Right lung (tissue), 5 donors: ENCODE results near the gene LRRC37A3. TPM values are rescaled to one million over a fixed set of nuclear protein-coding genes. Genes with fewer than 3 reads are reported as not detected.
"Not testable (repeated sequence)": the region's sequence is repeated elsewhere in the genome, so short reads cannot be mapped to it uniquely, and the experiment has no call there.

Experiments used
- DNase-seq, 2 donors: peaks; one replicate each; pipeline ENCODE4 v3.0.0-alpha.2; 2013
- polyA plus RNA-seq, 5 donors: library from polyadenylated mRNA; unstranded; fragments of 120-200 nt; gene quantifications; one replicate each; pipeline versions ENCODE4 v1.2.1 to v1.2.3, GENCODE V29; 2013; ENCODE audit warnings: inconsistent platforms in 1 of 5, low replicate concordance in 1 of 5; ENCODE audit not compliant: insufficient read length in 5 of 5, insufficient read depth in 1 of 5

Gene LRRC37A3
- polyA plus RNA-seq, 5 donors: 16.5 to 41.9 (median 27.7) TPM

DNA sequence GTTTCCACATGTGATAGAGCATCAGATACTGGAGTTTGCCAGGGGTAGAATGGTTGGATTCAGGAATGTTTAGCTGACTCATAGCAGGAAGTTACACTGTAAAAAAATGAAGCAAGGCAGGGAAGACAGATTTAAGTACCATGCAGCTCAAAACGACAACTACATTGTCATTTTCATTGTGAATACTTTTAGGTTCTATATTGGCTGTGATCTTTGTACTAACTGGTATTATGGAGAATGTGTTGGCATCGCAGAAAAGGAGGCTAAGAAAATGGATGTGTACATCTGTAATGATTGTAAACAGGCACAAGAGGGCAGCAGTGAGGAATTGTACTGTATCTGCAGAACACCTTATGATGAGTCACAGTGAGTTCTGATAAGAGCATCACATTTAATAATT lies 8.2 kb upstream of the LRRC37A3 start:
- DNase-seq: peak; percentile 26 to 36

GRCh38 chr17:64926430-64926829 lies 7.2 kb upstream of the LRRC37A3 start:
- DNase-seq: not testable (repeated sequence)

DNA sequence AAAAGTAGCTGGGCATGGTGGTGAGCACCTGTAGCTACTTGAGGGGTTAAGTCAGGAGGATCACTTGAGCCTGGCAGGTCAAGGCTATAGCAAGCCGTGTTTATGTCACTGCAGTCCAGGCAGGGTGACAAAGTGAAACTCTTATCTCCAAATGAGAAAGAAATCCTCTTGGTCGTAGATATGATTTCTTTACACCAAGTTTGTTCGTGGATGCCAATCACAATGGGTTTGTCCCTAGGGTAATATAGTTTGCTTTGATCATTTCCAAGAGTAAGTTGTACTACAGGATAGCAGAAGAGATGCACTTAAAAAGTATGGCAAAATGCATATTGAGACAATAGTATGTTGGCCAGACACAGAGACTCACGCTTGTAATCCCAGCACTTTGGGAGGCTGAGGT lies 6.0 kb upstream of the LRRC37A3 start:
- DNase-seq: not testable (repeated sequence)

GRCh38 chr17:64923051-64923568 lies 3.8 kb upstream of the LRRC37A3 start:
- not testable (repeated sequence) for DNase-seq

DNA sequence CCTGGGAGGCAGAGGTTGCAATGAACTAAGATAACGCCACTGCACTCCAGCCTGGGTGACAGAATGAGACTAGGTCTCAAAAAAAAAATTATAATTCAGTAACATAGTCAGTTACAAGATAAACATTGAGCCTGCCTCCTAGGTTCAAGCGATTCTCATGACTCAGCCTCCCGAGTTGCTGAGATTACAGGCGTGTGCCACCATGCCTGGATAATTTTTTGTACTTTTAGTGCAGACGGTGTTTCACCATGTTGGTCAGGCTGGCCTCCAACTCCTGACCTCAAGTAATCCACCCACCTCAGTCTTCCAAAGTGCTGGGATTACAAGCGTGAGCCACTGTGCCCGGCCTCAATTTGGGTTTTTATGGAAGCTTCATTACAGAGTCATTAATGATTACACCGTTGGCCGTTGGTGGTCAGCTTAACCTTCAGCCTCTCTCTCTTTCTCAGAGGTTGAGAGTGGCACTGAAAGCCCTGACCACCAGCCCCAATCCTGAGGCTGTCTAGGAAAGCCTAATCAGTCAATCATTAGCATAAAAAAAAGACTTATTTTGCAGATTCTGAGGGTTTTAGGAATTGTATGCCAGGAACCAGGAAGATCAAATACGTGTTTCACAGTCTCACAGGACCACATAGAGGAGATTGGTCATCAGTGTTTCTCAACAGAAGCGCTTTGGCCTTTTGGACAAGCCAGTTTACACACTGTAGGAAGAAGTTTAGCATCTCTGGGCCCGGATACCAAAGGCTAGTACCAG lies 1.3 kb upstream of the LRRC37A3 start:
- DNase-seq: no peak

GRCh38 chr17:64920026-64920418 lies 744 bp upstream of the LRRC37A3 start:
- peak in 1 of 2 donors; percentile 5 for DNase-seq

DNA sequence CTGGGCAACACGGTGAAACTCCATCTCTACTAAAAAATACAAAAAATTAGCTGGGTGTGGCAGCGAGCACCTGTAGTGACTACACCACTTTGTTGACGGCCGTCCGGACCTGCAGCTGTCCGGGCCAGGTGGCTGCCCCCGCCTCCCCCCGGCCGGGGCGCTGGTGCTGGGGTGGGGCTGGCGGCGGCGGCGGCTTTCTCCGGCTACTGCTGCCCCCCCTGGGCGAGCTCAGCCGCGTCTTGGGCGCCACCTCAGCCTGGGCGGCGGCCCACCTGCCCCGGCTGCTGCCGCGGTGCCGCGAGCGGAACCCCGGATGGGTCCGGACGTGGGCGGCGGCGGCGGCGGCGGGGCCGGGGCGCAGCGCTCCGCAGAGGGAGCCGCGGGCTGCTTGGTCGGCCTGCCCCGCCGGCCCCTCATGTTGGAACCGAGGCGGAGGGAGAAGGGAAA lies 413 bp downstream of the LRRC37A3 start:
- DNase-seq: not testable (repeated sequence)

- DNase-seq: not testable (repeated sequence)
These were observed 1.7 kb downstream of the LRRC37A3 start for GRCh38 chr17:64917540-64917939.

DNA sequence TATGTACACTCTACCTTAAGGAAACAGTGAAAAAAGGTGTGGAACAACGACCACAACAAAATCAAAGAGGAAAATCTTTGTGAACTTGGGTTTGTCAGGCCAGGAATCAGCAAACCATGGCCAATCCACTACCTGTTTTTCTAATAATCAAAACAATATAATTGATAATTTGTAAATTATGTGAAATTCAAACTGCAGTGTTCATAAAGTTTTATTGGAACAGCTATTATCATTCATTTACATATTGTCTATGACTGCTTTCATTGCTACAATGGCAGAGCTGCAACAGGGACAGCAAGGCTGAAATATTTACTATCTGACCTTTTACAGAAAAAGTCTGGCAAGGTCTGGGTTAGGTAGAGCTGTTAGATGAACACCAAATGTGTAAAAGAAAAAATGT lies 4.0 kb downstream of the LRRC37A3 start:
- not testable (repeated sequence) for DNase-seq

DNA sequence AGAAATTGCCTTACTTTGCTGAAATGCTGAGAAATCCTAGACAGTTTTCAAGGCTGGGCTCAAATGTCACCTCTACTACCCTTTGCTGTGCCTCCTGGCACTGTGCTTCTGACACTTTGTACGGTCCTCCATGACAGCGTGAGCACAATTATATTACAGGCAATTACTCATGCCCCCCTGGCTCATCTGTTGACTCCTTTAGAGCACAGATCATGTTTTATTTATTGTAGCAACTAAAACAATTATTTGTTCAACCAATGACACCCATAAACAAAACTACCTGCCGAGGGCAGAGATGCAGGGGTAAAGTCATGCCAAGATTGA lies 9.1 kb downstream of the LRRC37A3 start:
- DNase-seq: not testable (repeated sequence)

- not testable (repeated sequence) for DNase-seq
These were observed 9.6 kb downstream of the LRRC37A3 start for GRCh38 chr17:64909511-64910190.

- not testable (repeated sequence) for DNase-seq
These were observed 15.2 kb downstream of the LRRC37A3 start for GRCh38 chr17:64904069-64904468.

DNA sequence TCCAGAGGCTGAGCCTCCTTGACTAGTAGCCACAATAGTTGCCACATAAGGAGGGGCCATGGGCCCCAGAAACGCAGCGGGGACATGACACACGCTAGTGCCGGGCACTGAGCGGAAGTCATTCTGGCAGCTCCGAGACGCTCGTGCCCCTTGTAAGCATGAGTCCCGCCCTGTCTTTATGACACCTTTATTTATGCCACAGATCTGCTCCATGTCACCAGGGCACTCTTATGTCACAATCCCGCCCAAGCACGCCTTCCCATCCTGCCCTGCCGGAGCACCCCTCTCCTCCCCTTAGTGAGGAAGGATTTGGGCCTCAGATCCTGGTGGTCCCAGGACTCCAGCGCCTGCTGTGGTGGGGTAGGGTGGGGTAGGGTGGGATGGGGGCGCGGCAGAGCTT lies 22.1 kb downstream of the LRRC37A3 start:
- not testable (repeated sequence) for DNase-seq

DNA sequence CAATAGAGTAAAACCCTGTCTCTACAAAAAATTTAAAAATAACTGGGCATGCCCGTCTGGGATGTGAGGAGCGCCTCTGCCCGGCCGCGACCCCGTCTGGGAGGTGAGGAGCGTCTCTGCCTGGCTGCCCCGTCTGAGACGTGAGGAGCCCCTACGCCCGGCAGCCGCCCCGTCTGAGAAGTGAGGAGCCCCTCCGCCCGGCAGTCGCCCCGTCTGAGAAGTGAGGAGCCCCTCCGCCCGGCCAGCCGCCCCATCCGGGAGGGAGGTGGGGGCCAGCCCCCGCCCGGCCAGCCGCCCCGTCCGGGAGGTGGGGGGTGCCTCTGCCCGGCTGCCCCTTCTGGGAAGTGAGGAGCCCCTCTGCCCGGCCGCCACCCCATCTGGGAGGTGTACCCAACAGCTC lies 45.1 kb downstream of the LRRC37A3 start:
- DNase-seq: not testable (repeated sequence)

DNA sequence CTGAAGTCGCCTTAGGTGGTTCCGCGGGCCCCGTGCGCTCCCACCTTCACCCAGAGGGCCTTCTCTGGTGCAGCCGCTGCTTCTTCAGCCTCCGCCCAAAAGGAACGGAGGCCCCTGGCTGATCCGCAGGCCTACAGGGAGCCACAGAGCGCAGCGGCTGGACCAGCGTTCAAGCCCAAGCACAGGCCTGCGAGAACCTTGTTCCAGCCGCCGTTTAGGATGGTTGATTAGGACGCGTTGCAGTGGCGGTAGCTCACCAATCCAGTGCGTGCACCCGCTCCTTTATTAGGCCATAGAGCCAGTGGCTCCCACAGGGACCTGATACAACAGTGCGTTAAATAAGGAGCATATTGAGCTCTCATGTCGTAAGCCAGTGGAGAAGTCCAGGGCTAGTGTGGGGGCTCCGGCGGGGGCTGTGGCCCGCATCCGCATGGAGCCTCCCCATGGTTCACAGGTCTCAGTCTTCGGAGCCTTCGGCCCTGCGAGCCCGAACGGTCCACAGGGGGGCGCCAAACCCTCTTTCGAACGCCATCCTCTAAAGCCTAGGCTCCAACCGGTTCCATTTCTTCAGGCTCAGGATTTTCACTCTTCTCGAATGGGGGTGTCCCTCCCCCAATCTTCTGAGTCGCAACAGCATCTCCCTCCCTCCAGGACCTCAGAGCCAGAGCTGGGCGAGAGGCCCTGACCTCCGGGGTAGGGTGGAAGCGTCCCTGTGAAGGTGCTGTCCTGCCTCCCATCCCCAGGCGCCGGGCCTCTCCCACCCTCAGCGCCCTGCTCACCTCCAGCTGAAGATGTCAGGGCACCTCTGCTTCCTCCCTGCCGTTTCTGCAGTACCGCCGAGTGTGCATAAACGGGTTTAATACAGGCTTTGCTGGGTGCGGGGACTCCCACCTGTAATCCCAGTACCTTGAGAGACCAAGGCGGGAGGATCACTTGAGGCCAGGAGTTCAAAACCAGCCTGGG lies 71.5 kb downstream of the LRRC37A3 start:
- DNase-seq: peak; percentile 23 to 29

GRCh38 chr17:64846892-64847291 lies 72.4 kb downstream of the LRRC37A3 start:
- not testable (repeated sequence) for DNase-seq

GRCh38 chr17:64843918-64844317 lies 75.4 kb downstream of the LRRC37A3 start:
- not testable (repeated sequence) for DNase-seq

GRCh38 chr17:64842900-64843299 lies 76.4 kb downstream of the LRRC37A3 start:
- not testable (repeated sequence) for DNase-seq

DNA sequence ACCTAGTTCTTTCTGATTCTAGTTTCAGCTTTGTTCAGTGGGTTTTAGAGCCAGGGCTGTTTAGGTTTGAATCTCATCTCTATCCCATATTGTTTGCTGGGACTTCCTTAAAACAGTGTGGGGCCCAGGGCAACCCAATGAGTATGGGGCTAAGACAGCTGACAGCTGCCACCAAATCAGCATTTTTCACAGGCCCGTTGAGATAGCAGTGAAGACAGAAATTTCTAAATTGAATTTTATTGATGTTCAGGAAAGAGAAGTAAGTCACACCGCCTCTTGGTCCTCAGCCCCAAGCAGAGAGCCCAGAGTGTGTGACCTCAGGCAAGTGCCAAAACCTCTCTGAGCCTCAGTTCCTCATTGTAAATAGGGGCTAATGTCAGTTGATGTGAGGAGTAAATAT lies 78.3 kb downstream of the LRRC37A3 start:
- DNase-seq: not testable (repeated sequence)

- DNase-seq: not testable (repeated sequence)
These were observed 80.8 kb downstream of the LRRC37A3 start for GRCh38 chr17:64838513-64838912.

- peak; percentile 76 to 78 for DNase-seq
These were observed 82.1 kb downstream of the LRRC37A3 start for GRCh38 chr17:64837018-64837761.
